Daoy (cell line): ENCODE results near the gene ARHGAP29. TPM values are rescaled to one million over a fixed set of nuclear protein-coding genes. Genes with fewer than 3 reads are reported as not detected.
A peak's percentile ranks its signal among the peaks of the same experiment; 100 is the strongest.
"Not testable (repeated sequence)": the region's sequence is repeated elsewhere in the genome, so short reads cannot be mapped to it uniquely, and the experiment has no call there.

Experiments
- DNase-seq: peaks from one replicate; pipeline ENCODE4 v3.0.0-alpha.2; 2015; ENCODE audit warnings: low read depth
- total RNA-seq: library from RNA; depleted of rRNA; stranded (reverse); fragments of >200 nt; shearing (Covaris generic); gene quantifications from 2 replicates; pipeline ENCODE4 v1.2.3, GENCODE V29; 2014

ARHGAP29 gene
- total RNA-seq, 1 experiment from 2014 or later = 54.9 TPM

GRCh38 chr1:94180650-94181049 is 56.7 kb downstream of the ARHGAP29 start:
- no peak for DNase-seq

GRCh38 chr1:94178901-94179300 is 58.5 kb downstream of the ARHGAP29 start:
- no peak for DNase-seq

- DNase-seq = no peak
These were observed 68.3 kb downstream of the ARHGAP29 start for GRCh38 chr1:94169126-94169525.

GRCh38 chr1:94165843-94166242 is 71.5 kb downstream of the ARHGAP29 start:
- DNase-seq = no peak

GRCh38 chr1:94164885-94165284 is 72.5 kb downstream of the ARHGAP29 start:
- not testable (repeated sequence) for DNase-seq

- not testable (repeated sequence) for DNase-seq
These were observed 73.3 kb downstream of the ARHGAP29 start for GRCh38 chr1:94164121-94164520.

GRCh38 chr1:94163249-94163648 is 74.1 kb downstream of the ARHGAP29 start:
- DNase-seq = not testable (repeated sequence)

GRCh38 chr1:94160811-94161210 is 76.6 kb downstream of the ARHGAP29 start:
- peak; percentile 80 for DNase-seq

- DNase-seq = no peak
These were observed 81.2 kb downstream of the ARHGAP29 start for GRCh38 chr1:94156096-94156625.

- DNase-seq = no peak
These were observed 82.4 kb downstream of the ARHGAP29 start for GRCh38 chr1:94154989-94155388.

- no peak for DNase-seq
These were observed 84.3 kb downstream of the ARHGAP29 start for GRCh38 chr1:94153133-94153532.

GRCh38 chr1:94149166-94149565 is 88.2 kb downstream of the ARHGAP29 start:
- DNase-seq = not testable (repeated sequence)

- DNase-seq = no peak
These were observed 91.1 kb downstream of the ARHGAP29 start for GRCh38 chr1:94146273-94146672.

GRCh38 chr1:94144836-94145235 is 92.5 kb downstream of the ARHGAP29 start:
- DNase-seq = no peak

- DNase-seq = no peak
These were observed 93.6 kb downstream of the ARHGAP29 start for GRCh38 chr1:94143809-94144176.

GRCh38 chr1:94143173-94143808 is 94.1 kb downstream of the ARHGAP29 start:
- no peak for DNase-seq

GRCh38 chr1:94142583-94142982 is 94.8 kb downstream of the ARHGAP29 start:
- no peak for DNase-seq

GRCh38 chr1:94142022-94142421 is 95.4 kb downstream of the ARHGAP29 start:
- DNase-seq = no peak

- DNase-seq = no peak
These were observed 105.3 kb downstream of the ARHGAP29 start for GRCh38 chr1:94132111-94132510.

GRCh38 chr1:94130851-94131595 is 106.4 kb downstream of the ARHGAP29 start:
- peak; percentile 61 for DNase-seq

- no peak for DNase-seq
These were observed 110.7 kb downstream of the ARHGAP29 start for GRCh38 chr1:94126651-94127050.

GRCh38 chr1:94125551-94126514 is 111.6 kb downstream of the ARHGAP29 start:
- DNase-seq = no peak
